CD4-positive, alpha-beta T cell (primary cell): ENCODE measurements around the gene TPGS1. TPM values are rescaled to one million over a fixed set of nuclear protein-coding genes. Genes with fewer than 3 reads are reported as not detected.

Source experiments
- ATAC-seq: fragments of 200-7000 bp; cut with Tn5 transposase; one replicate; pipeline ENCODE4 v1.10.0; 2022; ENCODE audit warnings: mild to moderate bottlenecking; ENCODE audit not compliant: poor library complexity
- CTCF ChIA-PET: fragments of 350-600 bp; sonication (Branson Sonifier 250); formaldehyde crosslinking; loops from one replicate; lab custom pipeline; 2021; ENCODE audit warnings: antibody characterized with exemption, inconsistent platforms; lab: Charles Lee
- POLR2A ChIA-PET: fragments of 350-600 bp; sonication (Branson Sonifier 250); formaldehyde crosslinking; loops from one replicate; lab custom pipeline; 2021; ENCODE audit warnings: antibody characterized with exemption, inconsistent platforms; lab: Charles Lee
- DNase-seq, 14 experiments: peaks; one replicate each; pipeline ENCODE4 v3.0.0-alpha.2; 2013 to 2020; ENCODE audit warnings: mixed read lengths in 2 of 14
- H3K27ac ChIP-seq, 2 donors: one replicate each; pipeline versions ENCODE4 v1.5.1 to v1.7.0; 2013; ENCODE audit warnings: low read length in 2 of 2, low read depth in 1 of 2, mild to moderate bottlenecking in 1 of 2
- H3K27me3 ChIP-seq, 2 experiments: 1 replicate in 1 of 2; 2 replicates in 1 of 2; pipeline versions ENCODE4 v1.6.1 to v1.7.0; 2013; ENCODE audit warnings: low read length in 2 of 2, control low read depth in 1 of 2, mild to moderate bottlenecking in 1 of 2, moderate library complexity in 1 of 2; ENCODE audit not compliant: insufficient read depth in 2 of 2, control insufficient read depth in 1 of 2
- H3K36me3 ChIP-seq: one replicate; pipeline ENCODE4 v1.6.1; 2013; ENCODE audit warnings: low read length, control low read depth; ENCODE audit not compliant: insufficient read depth
- H3K4me1 ChIP-seq: one replicate; pipeline ENCODE4 v1.6.1; 2013; ENCODE audit warnings: low read length, control low read depth; ENCODE audit not compliant: insufficient read depth
- H3K4me3 ChIP-seq: one replicate; pipeline ENCODE4 v1.5.1; 2013; ENCODE audit warnings: mild to moderate bottlenecking, low read length, moderate library complexity
- H3K9me3 ChIP-seq, 2 experiments: 1 replicate in 1 of 2; 2 replicates in 1 of 2; pipeline versions ENCODE4 v1.6.1 to v1.7.0; 2013; ENCODE audit warnings: low read length in 2 of 2, mild to moderate bottlenecking in 2 of 2, control low read depth in 1 of 2, moderate library complexity in 1 of 2; ENCODE audit not compliant: control insufficient read depth in 1 of 2, insufficient read depth in 1 of 2
- H3K27ac Mint-ChIP-seq: one replicate; pipeline ENCODE4 v1.8.0; 2020; ENCODE audit warnings: mixed read lengths
- H3K27me3 Mint-ChIP-seq: one replicate; pipeline ENCODE4 v1.8.0; 2021; ENCODE audit warnings: mixed read lengths
- H3K36me3 Mint-ChIP-seq: one replicate; pipeline ENCODE4 v1.8.0; 2021; ENCODE audit warnings: low read depth, mixed read lengths
- H3K4me1 Mint-ChIP-seq: one replicate; pipeline ENCODE4 v1.8.0; 2021; ENCODE audit warnings: low read depth, mixed read lengths
- H3K4me3 Mint-ChIP-seq: one replicate; pipeline ENCODE4 v1.8.0; 2020; ENCODE audit warnings: mild to moderate bottlenecking, mixed read lengths
- H3K9me3 Mint-ChIP-seq: one replicate; pipeline ENCODE4 v1.8.0; 2020; ENCODE audit warnings: mixed read lengths
- CTCF ChIP-seq: fragments of 200-600 bp; IDR thresholded peaks from one replicate; pipeline ENCODE4 v1.8.0; 2022; ENCODE audit warnings: antibody characterized with exemption, mild to moderate bottlenecking
- intact Hi-C, 2 experiments: fragments of 100-400 bp; cut with DNase I in 1 of 2; cut with micrococcal nuclease in 1 of 2; formaldehyde crosslinking; loops; one replicate each; pipeline versions ENCODE4 v1.15.1 to v1.9.0; 2023 to 2025; cut with DNase I, micrococcal nuclease
- total RNA-seq, 174 experiments: library from RNA in 2 of 174; stranded (reverse) in 2 of 174; gene quantifications; one replicate each; pipeline ENCODE4 v1.2.3 and lab custom pipeline; 2021 to 2026

TPGS1 gene
- total RNA-seq, 2 experiments from 2014 or later: 17.2 to 18.2 TPM

DNA sequence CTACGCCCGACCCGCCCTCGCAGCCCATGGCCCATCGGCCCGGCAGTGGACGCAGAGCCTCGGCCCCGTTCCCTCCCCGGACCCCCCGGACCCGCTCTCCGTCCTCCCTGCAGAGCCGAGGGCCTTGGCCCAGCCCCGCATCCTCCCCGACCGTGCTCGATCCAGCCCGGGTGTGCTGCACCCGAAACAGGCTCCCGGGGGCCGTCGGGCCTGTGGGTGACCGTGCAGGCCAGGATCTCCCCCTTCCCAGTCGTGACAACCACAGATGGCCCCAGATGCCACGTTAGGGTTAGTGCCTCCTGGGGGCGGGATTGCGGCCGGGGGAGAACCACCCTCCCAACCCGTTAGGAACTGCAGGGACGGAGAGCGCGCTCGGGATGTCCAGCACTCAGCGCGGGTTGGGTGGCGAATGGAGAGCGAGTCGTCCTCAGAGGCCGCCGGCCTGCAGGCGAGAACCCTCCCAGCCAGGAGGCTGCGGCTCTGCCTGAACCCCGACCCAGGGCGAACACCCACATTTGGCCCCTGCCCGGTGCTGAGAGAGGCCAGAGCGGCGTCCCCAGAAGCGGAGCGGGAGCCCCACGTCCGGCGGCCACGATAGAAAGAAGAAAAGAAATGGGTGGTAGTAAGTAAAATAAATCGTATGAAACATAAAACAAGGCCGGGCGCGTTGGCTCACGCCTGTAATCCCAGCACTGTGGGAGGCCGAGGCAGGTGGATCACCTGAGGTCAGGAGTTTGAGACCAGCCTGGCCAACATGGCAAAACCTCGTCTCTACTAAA, 17.7 kb upstream of the TPGS1 start:
- CTCF ChIA-PET: interaction anchor here (2.7 to 4.1 kb wide), 3 partner anchors 17 to 21 kb away, joined by 18 to 29 read pairs (median 25); no protein-coding TSS in a partner anchor
- intact Hi-C loops: loop anchor here (1.0 to 5.0 kb wide), 3 partner anchors 17 to 147 kb away; partner anchors contain the start of genes MIER2 (in 1 of the 2) and TPGS1 (in 1 of the 2)
- peaks cover 7 to 11% of the 10 kb centered on the region in 2 experiments for H3K27me3 ChIP-seq
- Mint-ChIP-seq H3K36me3 (no peaks in the 10 kb centered on the region), H3K4me3 (peak overlapping the region; percentile 76), H3K9me3 (no peaks in the 10 kb centered on the region), H3K4me1 (no peaks in the 10 kb centered on the region), H3K27me3 (peaks cover 16% of the 10 kb centered on the region), H3K27ac (peak overlapping the region; percentile 30)
- POLR2A ChIA-PET: interaction anchor here (0.9 to 1.5 kb wide), 5 partner anchors 8 to 144 kb away, joined by 3 to 34 read pairs (median 7); partner anchors contain the start of genes POLRMT and TPGS1
- ATAC-seq (no peak), DNase-seq (peak in 3 of 14 experiments; percentile 15 to 56 (median 30))
- H3K36me3 ChIP-seq: no peaks in the 10 kb centered on the region
- H3K4me3 ChIP-seq: peak overlapping the region; percentile 51
- no peak for TF ChIP-seq CTCF
- H3K9me3 ChIP-seq: peaks cover 0 to 17% of the 10 kb centered on the region in 2 experiments
- no peak overlapping the region for H3K27ac ChIP-seq
- peaks cover 18% of the 10 kb centered on the region for H3K4me1 ChIP-seq

DNA sequence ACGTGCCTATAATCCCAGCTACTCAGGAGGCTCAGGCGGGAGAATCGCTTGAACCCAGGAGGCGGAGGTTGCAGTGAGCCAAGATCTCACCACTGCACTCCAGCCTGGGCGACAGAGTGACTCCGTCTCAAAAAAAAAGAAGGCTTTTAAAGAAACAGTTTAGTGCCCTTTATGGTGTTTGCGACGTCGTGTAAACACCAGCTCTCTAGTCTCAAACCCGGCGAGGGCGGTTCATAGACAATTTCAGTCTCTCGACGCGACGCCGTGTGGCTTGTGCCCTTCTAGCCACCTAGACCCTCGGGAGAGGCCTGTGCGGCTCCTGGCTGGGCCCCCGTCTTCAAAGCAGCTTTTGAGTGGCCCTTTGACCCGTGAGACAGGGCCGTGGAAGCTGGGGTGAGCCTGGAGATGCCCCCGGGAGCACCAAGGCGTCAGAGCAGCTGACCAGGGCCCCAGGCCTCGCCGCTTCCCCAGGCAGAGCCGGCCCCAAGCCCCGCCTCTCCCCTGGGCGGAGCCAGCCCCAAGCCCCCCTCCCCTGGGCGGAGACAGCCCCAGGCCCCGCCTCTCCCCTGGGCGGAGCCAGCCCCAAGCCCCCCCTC, 16.1 kb upstream of the TPGS1 start:
- H3K4me3 ChIP-seq: no peak overlapping the region
- peaks cover 25% of the 10 kb centered on the region for H3K4me1 ChIP-seq
- ChIA-PET POLR2A (interaction anchor here (1.5 to 2.0 kb wide), 2 partner anchors 15 to 20 kb away, joined by 3 to 7 read pairs; partner anchors contain the start of gene TPGS1), CTCF (interaction anchor here (1.1 to 3.7 kb wide), 2 partner anchors 15 to 19 kb away, joined by 8 to 18 read pairs; no protein-coding TSS in a partner anchor)
- H3K36me3 ChIP-seq: no peaks in the 10 kb centered on the region
- H3K9me3 ChIP-seq: peaks cover 0 to 11% of the 10 kb centered on the region in 2 experiments
- peak in 4 of 14 experiments; percentile 25 to 72 (median 45) for DNase-seq
- H3K27me3 Mint-ChIP-seq: peaks cover 7% of the 10 kb centered on the region
- H3K27ac ChIP-seq: no peak overlapping the region
- H3K27me3 ChIP-seq: peaks cover 4 to 9% of the 10 kb centered on the region in 2 experiments
- no peak for ATAC-seq
- no peak overlapping the region for H3K27ac Mint-ChIP-seq
- H3K9me3 Mint-ChIP-seq: no peaks in the 10 kb centered on the region
- H3K4me3 Mint-ChIP-seq: no peak overlapping the region
- TF ChIP-seq CTCF: no peak
- no peaks in the 10 kb centered on the region for H3K36me3 Mint-ChIP-seq
- no peaks in the 10 kb centered on the region for H3K4me1 Mint-ChIP-seq
- intact Hi-C loops: no loop called here

GRCh38 chr19:492091-492531, 15.2 kb upstream of the TPGS1 start:
- H3K27me3 ChIP-seq: peaks cover 6 to 14% of the 10 kb centered on the region in 2 experiments
- no peak overlapping the region for H3K27ac ChIP-seq
- H3K4me3 Mint-ChIP-seq: no peak overlapping the region
- peak in 8 of 14 experiments; percentile 33 to 75 (median 47) for DNase-seq
- H3K27me3 Mint-ChIP-seq: peaks cover 5% of the 10 kb centered on the region
- ChIA-PET POLR2A (interaction anchor here (2.0 kb wide), 1 partner anchor 14 kb away, joined by 7 read pairs; the partner anchor contains the start of gene TPGS1), CTCF (interaction anchor here (3.7 kb wide), 1 partner anchor 18 kb away, joined by 18 read pairs; no protein-coding TSS in a partner anchor)
- H3K9me3 Mint-ChIP-seq: no peaks in the 10 kb centered on the region
- H3K4me1 Mint-ChIP-seq: no peaks in the 10 kb centered on the region
- H3K4me1 ChIP-seq: peaks cover 27% of the 10 kb centered on the region
- H3K9me3 ChIP-seq: peaks cover 0 to 13% of the 10 kb centered on the region in 2 experiments
- intact Hi-C loops: no loop called here
- TF ChIP-seq CTCF: no peak
- H3K4me3 ChIP-seq: no peak overlapping the region
- H3K27ac Mint-ChIP-seq: no peak overlapping the region
- ATAC-seq: peak; percentile 15
- no peaks in the 10 kb centered on the region for H3K36me3 Mint-ChIP-seq
- H3K36me3 ChIP-seq: no peaks in the 10 kb centered on the region
